ENCODE measurements around the gene POMP.

Gene POMP

GRCh38 chr13:28658539-28658795, 463 bp upstream of the POMP start:
- TF ChIP-seq YY1 (IDR thresholded peaks at IDR 0.05; ENCODE audit: low read depth) (no peak), EGR1 (IDR thresholded peaks at IDR 0.05) (no peak), ZBTB7A (IDR thresholded peaks at IDR 0.05; ENCODE audit: low read depth) (no peak), REST (IDR thresholded peaks at IDR 0.05; ENCODE audit: low read depth) (no peak), FOXM1 (IDR thresholded peaks at IDR 0.05; ENCODE audit: borderline replicate concordance, low read depth) (no peak), MAX (IDR thresholded peaks at IDR 0.05) (no peak), TEAD4 (IDR thresholded peaks at IDR 0.05) (no peak), NFIC (IDR thresholded peaks at IDR 0.05) (no peak), TAF1 (IDR thresholded peaks at IDR 0.05; ENCODE audit: low read depth) (no peak), RAD21 (IDR thresholded peaks at IDR 0.05; ENCODE audit: low read depth) (no peak), USF1 (IDR thresholded peaks at IDR 0.05) (no peak), CEBPB (IDR thresholded peaks at IDR 0.05) (no peak), EP300 (IDR thresholded peaks at IDR 0.05; ENCODE audit: borderline replicate concordance) (no peak), CREB1 (IDR thresholded peaks at IDR 0.05; ENCODE audit: low read depth) (no peak), TCF12 (IDR thresholded peaks at IDR 0.05; ENCODE audit: low read depth) (no peak)

- TF ChIP-seq MAX (IDR thresholded peaks at IDR 0.05) (no peak), ZBTB7A (IDR thresholded peaks at IDR 0.05; ENCODE audit: low read depth) (no peak), REST (IDR thresholded peaks at IDR 0.05; ENCODE audit: low read depth) (no peak), EP300 (IDR thresholded peaks at IDR 0.05; ENCODE audit: borderline replicate concordance) (no peak), YY1 (IDR thresholded peaks at IDR 0.05; ENCODE audit: low read depth) (no peak), CEBPB (IDR thresholded peaks at IDR 0.05) (no peak), EGR1 (IDR thresholded peaks at IDR 0.05) (no peak), RAD21 (IDR thresholded peaks at IDR 0.05; ENCODE audit: low read depth) (no peak), NFIC (IDR thresholded peaks at IDR 0.05) (no peak), CREB1 (IDR thresholded peaks at IDR 0.05; ENCODE audit: low read depth) (no peak), FOXM1 (IDR thresholded peaks at IDR 0.05; ENCODE audit: borderline replicate concordance, low read depth) (no peak), TEAD4 (IDR thresholded peaks at IDR 0.05) (no peak), USF1 (IDR thresholded peaks at IDR 0.05) (no peak), TAF1 (IDR thresholded peaks at IDR 0.05; ENCODE audit: low read depth) (no peak), TCF12 (IDR thresholded peaks at IDR 0.05; ENCODE audit: low read depth) (no peak)
These were observed 666 bp downstream of the POMP start for GRCh38 chr13:28659621-28659970.

- no peak for TF ChIP-seq MAX (IDR thresholded peaks at IDR 0.05)
- TF ChIP-seq USF1 (IDR thresholded peaks at IDR 0.05): no peak
- TF ChIP-seq REST (IDR thresholded peaks at IDR 0.05; ENCODE audit: low read depth): no peak
- TF ChIP-seq FOXM1 (IDR thresholded peaks at IDR 0.05; ENCODE audit: borderline replicate concordance, low read depth): no peak
- no peak for TF ChIP-seq YY1 (IDR thresholded peaks at IDR 0.05; ENCODE audit: low read depth)
- TF ChIP-seq EP300 (IDR thresholded peaks at IDR 0.05; ENCODE audit: borderline replicate concordance): no peak
- no peak for TF ChIP-seq EGR1 (IDR thresholded peaks at IDR 0.05)
- no peak for TF ChIP-seq NFIC (IDR thresholded peaks at IDR 0.05)
- no peak for TF ChIP-seq TAF1 (IDR thresholded peaks at IDR 0.05; ENCODE audit: low read depth)
- no peak for TF ChIP-seq TCF12 (IDR thresholded peaks at IDR 0.05; ENCODE audit: low read depth)
- no peak for TF ChIP-seq CREB1 (IDR thresholded peaks at IDR 0.05; ENCODE audit: low read depth)
- no peak for TF ChIP-seq CEBPB (IDR thresholded peaks at IDR 0.05)
These were observed 8.1 kb downstream of the POMP start for GRCh38 chr13:28666897-28667488.

All from Ishikawa (cell line).